GM18519 (cell line): Measurements from ENCODE around the gene BMP10.

Experiments used
- ATAC-seq: cut with Tn5 transposase; IDR thresholded peaks from one replicate; pipeline ENCODE4 v1.9.1; 2021; ENCODE audit warnings: mild to moderate bottlenecking, moderate library complexity; ENCODE audit not compliant: unreplicated experiment, low FRiP score

The BMP10 gene

DNA sequence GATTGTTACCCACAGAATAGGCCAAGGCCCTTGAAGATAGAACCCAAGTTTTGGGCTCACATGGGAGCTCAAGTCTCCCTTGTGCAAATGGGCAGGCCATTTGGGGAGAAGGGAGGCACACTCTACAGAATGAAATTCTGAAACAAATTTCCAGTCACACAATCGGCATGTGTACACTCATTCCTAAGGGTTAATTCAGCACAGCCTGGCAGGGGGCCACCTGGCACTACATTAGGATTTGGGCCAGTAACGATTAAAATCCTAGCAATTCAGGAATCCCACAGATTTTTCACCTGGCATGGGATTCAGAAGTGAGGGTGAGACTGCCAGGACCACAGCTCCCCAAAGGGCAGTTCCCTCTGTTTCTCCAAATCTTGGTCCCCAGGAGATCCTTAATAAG lies 46.4 kb downstream of the BMP10 start:
- ATAC-seq = no peak

DNA sequence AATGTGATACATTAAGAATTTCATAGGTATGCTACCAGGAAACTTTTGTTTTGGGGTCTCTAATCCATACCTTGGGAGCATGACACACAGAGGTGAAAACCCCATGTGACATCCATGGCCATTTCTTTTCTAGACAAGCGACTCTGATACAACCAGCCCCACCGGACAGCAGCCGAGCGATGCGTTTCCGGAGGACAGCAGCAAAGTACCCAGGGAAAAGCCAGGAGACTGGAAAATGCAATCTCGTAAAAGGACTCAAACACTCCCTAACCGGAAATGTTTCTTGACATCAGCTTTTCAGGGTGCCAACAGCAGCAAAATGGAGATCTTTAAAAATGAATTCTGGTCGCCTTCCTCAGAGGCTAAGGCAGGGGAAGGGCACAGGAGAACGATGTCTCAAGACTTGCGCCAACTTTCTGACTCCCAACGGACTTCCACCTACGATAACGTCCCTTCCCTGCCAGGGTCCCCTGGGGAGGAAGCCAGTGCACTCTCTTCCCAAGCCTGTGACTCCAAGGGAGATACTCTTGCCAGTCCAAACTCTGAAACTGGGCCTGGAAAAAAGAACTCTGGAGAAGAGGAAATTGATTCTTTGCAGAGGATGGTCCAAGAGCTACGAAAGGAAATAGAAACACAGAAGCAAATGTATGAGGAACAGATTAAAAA lies 48.9 kb downstream of the BMP10 start:
- ATAC-seq = no peak

DNA sequence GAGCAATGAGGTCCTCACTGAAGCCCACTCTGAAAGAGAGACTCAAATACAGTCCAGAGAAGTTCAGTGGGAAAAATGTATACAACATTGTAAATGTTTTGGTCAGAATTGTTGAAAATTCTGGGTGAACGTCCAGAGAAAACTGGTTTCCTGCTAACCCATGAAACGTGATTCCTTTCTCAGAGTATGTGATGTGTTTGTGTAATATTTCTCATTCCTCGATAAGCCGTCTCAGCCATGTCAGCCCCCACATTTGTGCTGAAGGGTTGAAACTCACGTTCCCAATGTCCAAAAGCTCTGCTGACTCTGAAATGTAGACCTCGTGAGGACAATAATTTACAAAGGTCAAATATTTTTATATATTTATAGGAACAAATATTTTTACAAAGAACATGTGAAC lies 51.6 kb downstream of the BMP10 start:
- no peak for ATAC-seq

DNA sequence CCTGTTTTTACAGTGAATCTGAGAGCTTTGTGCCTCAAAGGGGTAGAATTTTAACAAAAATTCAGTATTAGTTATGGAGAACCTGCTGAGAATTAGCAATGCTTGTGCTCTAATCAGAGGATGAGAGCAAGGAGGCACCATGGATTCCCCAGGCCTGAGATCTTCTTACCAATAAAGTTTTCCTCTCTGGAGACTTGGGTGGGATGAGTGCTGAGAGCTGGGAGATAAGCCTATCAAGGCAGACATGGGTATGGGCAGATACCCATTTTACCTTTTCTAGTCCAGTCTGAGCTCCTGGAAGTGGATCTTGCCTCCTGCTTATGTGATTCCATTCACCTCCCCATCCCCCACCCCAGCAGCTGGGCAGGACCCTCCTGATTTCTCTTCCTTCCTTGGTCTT lies 53.9 kb downstream of the BMP10 start:
- no peak for ATAC-seq
